ENCODE results near the gene IGLL5.

IGLL5 gene

DNA sequence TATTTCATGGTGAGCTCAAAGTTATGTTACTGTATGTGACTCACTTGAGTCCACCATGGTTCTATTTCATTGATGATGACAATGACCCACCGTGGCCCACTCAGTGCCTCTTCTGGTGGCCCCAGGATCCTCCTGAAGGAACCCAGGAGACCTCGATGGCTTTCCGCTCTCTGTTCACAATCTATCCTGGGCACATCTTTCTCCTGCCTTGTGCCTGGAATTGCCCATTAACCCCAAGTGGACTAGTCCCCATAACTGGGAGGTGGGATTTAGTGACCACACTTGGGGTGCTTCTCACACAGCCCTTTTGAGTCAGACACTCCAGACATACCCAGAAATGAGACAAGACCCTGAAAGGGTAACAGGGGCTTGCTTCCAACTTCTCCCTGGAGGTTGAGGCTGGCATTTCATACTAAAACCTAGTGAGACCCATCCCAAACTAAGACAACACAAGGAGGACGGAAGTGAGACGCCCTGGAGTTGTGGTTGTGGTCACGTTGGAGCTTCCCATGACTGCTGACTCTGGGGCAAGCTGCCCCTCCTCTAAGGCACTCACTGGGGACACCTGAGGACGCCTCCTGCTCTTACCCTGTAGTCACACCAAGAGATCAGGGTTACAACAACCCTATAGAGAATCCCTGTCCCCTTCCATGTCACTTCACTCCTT, 22.1 kb downstream of the IGLL5 start:
- H3K4me1 ChIP-seq (ENCODE audit: low read length) = peaks cover 81% of the 10 kb centered on the region
- TF ChIP-seq, protein P1, sequence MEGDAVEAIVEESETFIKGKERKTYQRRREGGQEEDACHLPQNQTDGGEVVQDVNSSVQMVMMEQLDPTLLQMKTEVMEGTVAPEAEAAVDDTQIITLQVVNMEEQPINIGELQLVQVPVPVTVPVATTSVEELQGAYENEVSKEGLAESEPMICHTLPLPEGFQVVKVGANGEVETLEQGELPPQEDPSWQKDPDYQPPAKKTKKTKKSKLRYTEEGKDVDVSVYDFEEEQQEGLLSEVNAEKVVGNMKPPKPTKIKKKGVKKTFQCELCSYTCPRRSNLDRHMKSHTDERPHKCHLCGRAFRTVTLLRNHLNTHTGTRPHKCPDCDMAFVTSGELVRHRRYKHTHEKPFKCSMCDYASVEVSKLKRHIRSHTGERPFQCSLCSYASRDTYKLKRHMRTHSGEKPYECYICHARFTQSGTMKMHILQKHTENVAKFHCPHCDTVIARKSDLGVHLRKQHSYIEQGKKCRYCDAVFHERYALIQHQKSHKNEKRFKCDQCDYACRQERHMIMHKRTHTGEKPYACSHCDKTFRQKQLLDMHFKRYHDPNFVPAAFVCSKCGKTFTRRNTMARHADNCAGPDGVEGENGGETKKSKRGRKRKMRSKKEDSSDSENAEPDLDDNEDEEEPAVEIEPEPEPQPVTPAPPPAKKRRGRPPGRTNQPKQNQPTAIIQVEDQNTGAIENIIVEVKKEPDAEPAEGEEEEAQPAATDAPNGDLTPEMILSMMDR (IDR thresholded peaks at IDR 0.05; ENCODE audit: low read depth, low read length) = no peak
- no peak for TF ChIP-seq EZH2phosphoT487 (IDR thresholded peaks at IDR 0.05; ENCODE audit: low read depth)
- H3K4me2 ChIP-seq (ENCODE audit: low read length) = no peak overlapping the region
- peaks cover 21% of the 10 kb centered on the region for H3K36me3 ChIP-seq (replicated peaks; ENCODE audit: low read depth, low read length)
- no peak overlapping the region for H3K4me3 ChIP-seq (ENCODE audit: low read length)
- H3K27me3 ChIP-seq (ENCODE audit: low read depth, low read length) = no peaks in the 10 kb centered on the region
- H4K20me1 ChIP-seq (ENCODE audit: insufficient read depth, low read length) = no peaks in the 10 kb centered on the region
- H3K79me2 ChIP-seq (ENCODE audit: low read length) = peaks cover 64% of the 10 kb centered on the region
- H3K27ac ChIP-seq (ENCODE audit: low read length) = peak overlapping the region; percentile 91
- no peak overlapping the region; the same call in 1 of the 2 replicates for H3K9ac ChIP-seq (ENCODE audit: low read length)
- no peaks in the 10 kb centered on the region for H3K9me3 ChIP-seq (ENCODE audit: insufficient read depth, low read length)
- no peak overlapping the region for H2AFZ ChIP-seq (ENCODE audit: low read depth, low read length)

- peak overlapping the region; percentile 29 for H3K4me2 ChIP-seq (ENCODE audit: low read length)
- TF ChIP-seq EZH2phosphoT487 (IDR thresholded peaks at IDR 0.05; ENCODE audit: low read depth) = no peak
- H2AFZ ChIP-seq (ENCODE audit: low read depth, low read length) = no peak overlapping the region
- no peaks in the 10 kb centered on the region for H4K20me1 ChIP-seq (ENCODE audit: insufficient read depth, low read length)
- peak overlapping the region; percentile 41 for H3K9ac ChIP-seq (ENCODE audit: low read length)
- no peaks in the 10 kb centered on the region for H3K27me3 ChIP-seq (ENCODE audit: low read depth, low read length)
- peaks cover 67% of the 10 kb centered on the region for H3K79me2 ChIP-seq (ENCODE audit: low read length)
- H3K36me3 ChIP-seq (replicated peaks; ENCODE audit: low read depth, low read length) = peaks cover 21% of the 10 kb centered on the region
- no peak overlapping the region for H3K4me3 ChIP-seq (ENCODE audit: low read length)
- no peaks in the 10 kb centered on the region for H3K9me3 ChIP-seq (ENCODE audit: insufficient read depth, low read length)
- peaks cover 89% of the 10 kb centered on the region for H3K4me1 ChIP-seq (ENCODE audit: low read length)
- H3K27ac ChIP-seq (ENCODE audit: low read length) = peak overlapping the region; percentile 91
Measured at GRCh38 chr22:22910272-22911240, 22.9 kb downstream of the IGLL5 start.

- Histone ChIP-seq H3K27me3 (ENCODE audit: low read depth, low read length) (no peaks in the 10 kb centered on the region), H2AFZ (ENCODE audit: low read depth, low read length) (no peak overlapping the region), H3K4me3 (ENCODE audit: low read length) (no peak overlapping the region), H3K27ac (ENCODE audit: low read length) (peak overlapping the region; percentile 91), H3K9me3 (ENCODE audit: insufficient read depth, low read length) (no peaks in the 10 kb centered on the region), H3K36me3 (replicated peaks; ENCODE audit: low read depth, low read length) (peaks cover 23% of the 10 kb centered on the region), H4K20me1 (ENCODE audit: insufficient read depth, low read length) (no peaks in the 10 kb centered on the region), H3K4me1 (ENCODE audit: low read length) (peaks cover 89% of the 10 kb centered on the region), H3K79me2 (ENCODE audit: low read length) (peaks cover 74% of the 10 kb centered on the region), H3K9ac (ENCODE audit: low read length) (peak overlapping the region; percentile 41; the same call in 1 of the 2 replicates), H3K4me2 (ENCODE audit: low read length) (peak overlapping the region; percentile 29; the same call in 1 of the 2 replicates)
- TF ChIP-seq, protein P1 (IDR thresholded peaks at IDR 0.05; ENCODE audit: low read depth, low read length) = no peak
- no peak for TF ChIP-seq EZH2phosphoT487 (IDR thresholded peaks at IDR 0.05; ENCODE audit: low read depth)
Measured at GRCh38 chr22:22911327-22912134, 23.9 kb downstream of the IGLL5 start.

- Histone ChIP-seq H4K20me1 (ENCODE audit: insufficient read depth, low read length) (no peaks in the 10 kb centered on the region), H3K27me3 (ENCODE audit: low read depth, low read length) (no peaks in the 10 kb centered on the region), H3K4me2 (ENCODE audit: low read length) (no peak overlapping the region), H3K9me3 (ENCODE audit: insufficient read depth, low read length) (no peaks in the 10 kb centered on the region), H3K79me2 (ENCODE audit: low read length) (peaks cover 72% of the 10 kb centered on the region), H3K36me3 (replicated peaks; ENCODE audit: low read depth, low read length) (peaks cover 18% of the 10 kb centered on the region), H3K4me3 (ENCODE audit: low read length) (no peak overlapping the region), H3K9ac (ENCODE audit: low read length) (no peak overlapping the region), H3K4me1 (ENCODE audit: low read length) (peaks cover 81% of the 10 kb centered on the region), H2AFZ (ENCODE audit: low read depth, low read length) (no peak overlapping the region), H3K27ac (ENCODE audit: low read length) (no peak overlapping the region)
- TF ChIP-seq, protein P1 (IDR thresholded peaks at IDR 0.05; ENCODE audit: low read depth, low read length) = no peak
- no peak for TF ChIP-seq EZH2phosphoT487 (IDR thresholded peaks at IDR 0.05; ENCODE audit: low read depth)
Measured at GRCh38 chr22:22912135-22912987, 24.7 kb downstream of the IGLL5 start.
